HuH-7.5 (cell line): Measurements from ENCODE around the gene PIK3CD.
"Not testable (repeated sequence)": the region's sequence is repeated elsewhere in the genome, so short reads cannot be mapped to it uniquely, and the experiment has no call there.

Experiments
- DNase-seq: peaks from one replicate; pipeline ENCODE4 v3.0.0; 2011; ENCODE audit warnings: low spot score

The PIK3CD gene

DNA sequence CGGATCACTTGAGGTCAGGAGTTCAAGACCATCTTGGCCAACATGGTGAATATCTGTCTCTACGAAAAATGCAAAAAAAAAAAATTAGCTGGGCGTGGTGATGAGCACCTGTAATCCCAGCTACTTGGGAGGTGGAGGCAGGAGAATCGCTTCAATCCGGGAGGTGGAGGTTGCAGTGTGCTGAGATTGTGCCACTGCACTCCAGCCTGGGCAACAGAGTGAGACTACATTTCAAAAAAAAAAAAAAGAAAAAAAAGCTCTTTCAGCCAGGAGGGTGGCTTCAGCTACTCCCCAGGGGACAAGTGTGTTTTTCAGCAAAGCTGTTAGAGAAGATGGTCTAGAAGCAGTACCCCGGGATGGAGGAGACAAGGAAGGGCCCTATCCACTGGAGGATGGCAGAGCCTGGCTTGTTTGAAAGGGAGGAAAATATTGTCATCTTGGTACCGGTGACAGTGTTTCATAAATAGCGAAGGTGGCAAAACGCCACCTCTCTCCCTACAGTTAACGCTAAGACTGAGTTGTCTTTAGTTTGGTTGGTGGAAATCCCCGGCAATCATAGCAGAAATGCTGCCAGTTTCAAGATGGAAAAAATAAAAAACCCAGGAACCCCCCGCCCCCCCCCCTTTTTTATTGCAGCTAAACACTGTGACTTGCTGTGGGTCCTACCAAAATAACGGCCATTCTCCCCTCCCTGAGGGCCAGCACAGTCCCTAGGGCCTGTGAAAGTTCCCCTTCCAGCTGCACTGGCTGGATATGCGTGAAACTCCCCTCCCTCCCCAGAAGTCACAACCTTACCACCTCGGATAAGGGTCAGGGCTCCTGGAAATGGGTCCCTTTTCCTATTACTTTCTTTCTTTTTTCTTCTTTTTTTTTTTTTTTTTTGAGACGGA, 3.5 kb downstream of the PIK3CD start:
- DNase-seq = no peak

DNA sequence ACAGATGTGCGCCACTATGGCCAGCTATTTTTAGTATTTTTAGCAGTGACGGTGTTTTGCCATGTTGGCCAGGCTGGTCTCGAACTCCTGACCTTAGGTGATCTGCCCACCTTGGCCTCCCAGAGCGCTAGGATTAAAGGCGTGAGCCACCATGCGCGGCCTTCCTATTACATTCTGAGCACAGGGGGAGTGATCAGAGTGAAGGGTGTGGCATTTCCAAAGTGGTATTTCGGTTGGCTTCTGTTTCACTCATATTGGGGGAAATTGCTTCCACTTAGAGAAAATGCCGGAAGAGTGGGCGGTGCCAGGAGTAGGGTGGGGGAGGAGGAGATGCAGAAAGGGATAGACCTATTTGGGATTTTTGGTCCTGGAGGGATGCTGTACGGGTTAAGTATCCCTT, 4.3 kb downstream of the PIK3CD start:
- DNase-seq = no peak

DNA sequence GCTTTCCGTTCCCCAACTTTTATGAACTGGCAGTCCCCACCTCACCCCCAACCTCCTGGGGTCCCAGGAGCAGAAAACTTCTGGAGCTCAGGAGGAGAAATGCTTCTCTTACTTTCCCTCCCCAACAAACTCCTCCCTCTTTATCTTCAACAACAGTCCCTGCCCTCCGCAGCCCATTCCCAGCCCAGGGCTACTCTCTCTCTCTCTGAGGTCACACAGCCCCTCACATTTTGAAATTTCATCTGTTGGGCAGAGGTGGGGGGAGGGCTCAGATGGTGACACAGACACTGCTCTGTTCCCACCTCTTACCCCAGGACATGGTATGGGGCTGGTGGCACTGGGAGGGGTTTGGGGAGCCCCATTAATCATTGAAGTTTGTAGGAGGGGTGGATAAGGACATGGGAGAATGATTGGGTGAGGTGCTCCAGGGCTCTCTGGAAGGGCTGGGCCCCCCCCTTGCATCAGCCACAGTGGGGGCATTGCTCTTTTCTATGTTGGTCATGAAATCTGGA, 6.0 kb downstream of the PIK3CD start:
- no peak for DNase-seq

DNA sequence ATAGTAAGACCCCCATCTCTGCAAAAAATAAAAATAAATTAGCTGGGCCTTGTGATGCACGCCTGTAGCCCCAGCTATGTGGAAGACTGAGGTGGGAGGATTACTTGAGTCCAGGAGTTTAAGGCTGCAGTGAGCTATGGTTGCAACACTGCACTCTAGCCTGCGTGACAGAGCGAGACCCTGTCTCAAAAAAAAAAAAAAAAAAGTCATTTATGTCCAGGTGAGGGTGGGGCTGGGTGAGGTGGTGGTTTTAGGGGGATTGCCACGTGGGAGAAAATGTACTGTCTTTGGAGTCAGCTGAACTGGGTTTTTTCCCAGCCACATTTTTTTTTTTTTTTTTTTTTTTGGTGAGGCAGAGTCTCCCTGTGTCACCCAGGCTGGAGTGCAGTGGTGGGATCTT, 6.7 kb downstream of the PIK3CD start:
- DNase-seq = no peak

DNA sequence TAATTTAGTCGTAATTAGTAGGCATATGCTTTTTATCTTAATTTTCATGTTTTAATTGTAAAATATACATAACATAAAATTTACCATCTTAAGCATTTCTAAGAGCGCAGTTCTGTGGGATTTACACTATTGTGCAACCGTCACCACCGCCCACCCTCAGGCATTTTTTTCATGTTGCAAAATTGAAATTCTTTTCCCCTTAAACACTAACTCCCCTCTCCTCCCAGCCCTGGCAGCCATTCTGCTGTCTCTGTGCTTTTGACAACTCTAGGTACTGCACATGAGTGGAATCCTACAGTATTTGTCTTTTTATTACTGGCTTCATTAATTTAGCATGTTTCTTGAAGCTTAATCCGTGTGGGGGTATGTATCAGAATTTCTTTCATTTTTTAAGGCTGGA, 7.8 kb downstream of the PIK3CD start:
- no peak for DNase-seq

DNA sequence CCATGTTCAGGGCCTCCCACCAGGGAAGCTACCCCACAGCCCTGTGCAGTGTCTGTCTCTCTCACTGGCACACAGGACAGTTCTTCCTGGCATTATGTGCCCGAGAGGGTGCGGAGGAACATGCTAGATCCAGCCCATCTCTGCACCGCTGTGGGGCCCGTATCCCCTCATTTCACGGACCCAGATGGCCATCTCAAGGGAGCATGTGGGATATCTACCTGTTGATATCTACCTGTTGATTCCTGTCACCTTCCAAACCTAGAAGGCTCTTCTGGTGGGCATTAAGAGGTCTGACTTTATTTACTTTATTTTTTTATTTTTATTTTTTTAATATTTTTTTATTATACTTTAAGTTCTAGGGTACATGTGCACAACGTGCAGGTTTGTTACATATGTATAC, 11.7 kb downstream of the PIK3CD start:
- DNase-seq = no peak

DNA sequence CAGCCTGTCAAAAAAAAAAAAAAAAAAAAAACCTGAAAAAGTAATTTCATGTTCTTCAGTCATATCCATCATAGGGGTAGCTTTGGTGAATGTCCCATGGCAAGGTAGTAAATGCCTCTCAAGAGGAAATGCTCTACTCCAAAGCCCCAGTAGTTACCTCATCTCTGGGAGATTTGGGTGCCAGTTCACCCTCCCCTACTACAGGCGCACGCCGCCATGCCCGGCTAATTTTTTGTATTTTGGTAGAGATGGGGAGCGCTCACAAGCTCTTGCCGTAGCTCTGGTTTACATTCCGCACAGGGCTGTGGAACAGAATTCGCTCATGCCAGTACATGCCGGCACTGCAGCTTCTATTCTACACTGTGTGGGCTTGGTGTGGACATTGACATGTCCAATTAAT, 13.7 kb downstream of the PIK3CD start:
- no peak for DNase-seq

DNA sequence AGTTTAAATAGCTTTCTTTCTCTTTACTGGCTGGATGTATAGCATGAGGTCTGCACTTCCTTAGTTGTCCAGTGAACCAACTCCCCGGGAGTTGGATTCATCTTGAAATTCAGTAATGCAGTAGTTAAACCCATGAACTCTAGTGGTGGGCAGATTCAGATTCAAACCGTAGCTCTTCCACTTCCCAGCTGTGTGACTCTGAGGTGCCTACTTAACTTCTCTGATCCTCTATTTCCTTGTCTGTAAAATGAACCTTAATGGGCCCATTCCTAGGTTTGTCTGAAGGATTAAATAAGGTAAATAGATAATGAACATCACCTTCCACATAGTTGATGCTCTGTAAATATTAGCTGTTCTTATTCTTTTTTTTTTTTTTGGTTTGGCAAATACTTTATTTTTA, 16.5 kb downstream of the PIK3CD start:
- DNase-seq = no peak

DNA sequence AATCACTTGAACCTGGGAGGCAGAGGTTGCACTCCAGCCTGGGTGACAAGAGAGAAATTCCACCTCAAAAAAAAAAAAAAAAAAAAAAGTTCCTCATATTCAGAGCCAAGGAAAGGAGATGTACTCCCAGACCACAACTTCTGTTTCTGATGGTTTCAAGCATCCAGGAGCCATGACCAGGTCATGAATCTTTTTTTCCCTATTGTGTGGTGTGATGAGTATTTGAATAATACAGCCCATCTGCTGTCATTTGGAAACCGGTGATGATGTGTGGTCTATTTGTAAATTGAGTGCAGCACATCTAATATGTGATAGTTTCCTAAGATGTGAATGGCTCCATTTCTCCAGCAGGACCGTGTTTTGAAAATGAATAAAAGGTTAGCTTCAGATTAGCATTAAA, 18.6 kb downstream of the PIK3CD start:
- DNase-seq = no peak

DNA sequence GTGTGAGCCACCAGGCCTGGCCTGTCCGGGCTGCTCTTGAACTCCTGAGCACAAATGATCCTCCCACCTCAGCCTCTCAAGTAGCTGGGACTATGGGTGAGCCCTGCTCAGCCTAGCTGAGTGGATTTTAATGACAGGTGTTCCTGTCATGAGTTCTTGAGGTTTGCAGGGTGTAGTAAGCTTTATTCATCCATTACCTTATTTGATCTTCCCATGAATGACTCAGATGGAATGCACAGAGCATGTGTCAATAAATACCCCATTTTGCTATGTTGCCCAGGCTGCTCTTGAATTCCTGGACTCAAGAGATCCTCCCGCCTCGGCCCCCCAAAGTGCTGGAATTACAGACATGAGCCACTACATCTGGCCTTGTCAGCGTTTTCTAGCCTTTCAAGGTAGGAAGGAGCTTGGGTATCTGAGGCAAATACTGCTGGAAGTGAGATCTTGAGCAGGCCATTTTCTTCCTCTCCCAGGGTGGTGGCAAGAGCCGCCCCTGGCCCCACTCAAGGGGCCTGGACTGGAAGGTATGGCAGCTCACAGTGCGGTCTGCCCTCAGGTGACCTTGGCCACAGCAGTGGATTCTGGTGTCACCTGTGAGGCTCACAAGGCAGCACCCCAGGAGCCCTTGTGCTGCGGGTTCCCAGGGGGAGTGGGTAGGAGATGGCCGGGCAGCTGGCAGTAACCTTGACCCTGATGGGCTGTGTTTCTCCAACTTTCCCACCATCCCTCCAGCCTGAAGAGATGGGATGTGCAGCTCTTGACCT, 20.0 kb downstream of the PIK3CD start:
- no peak for DNase-seq

DNA sequence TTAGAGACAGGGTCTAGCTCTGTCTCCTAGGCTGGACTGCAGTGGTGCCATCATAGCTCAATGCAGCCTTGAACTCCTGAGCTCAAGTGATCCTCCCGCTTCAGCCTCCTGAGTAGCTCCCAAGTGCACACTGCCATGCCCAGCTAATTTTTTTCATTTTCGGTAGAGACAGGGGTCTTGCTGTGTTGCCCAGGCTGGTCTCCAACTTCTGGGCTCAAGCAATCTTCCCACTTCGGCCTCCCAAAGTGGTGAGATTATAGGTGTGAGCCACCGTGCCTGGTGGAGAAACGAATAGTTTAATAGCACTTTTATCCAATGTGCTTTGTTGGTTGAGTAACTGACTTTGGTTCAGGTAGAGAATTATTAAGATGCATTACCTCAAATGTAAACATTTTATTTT, 20.9 kb downstream of the PIK3CD start:
- DNase-seq = no peak

DNA sequence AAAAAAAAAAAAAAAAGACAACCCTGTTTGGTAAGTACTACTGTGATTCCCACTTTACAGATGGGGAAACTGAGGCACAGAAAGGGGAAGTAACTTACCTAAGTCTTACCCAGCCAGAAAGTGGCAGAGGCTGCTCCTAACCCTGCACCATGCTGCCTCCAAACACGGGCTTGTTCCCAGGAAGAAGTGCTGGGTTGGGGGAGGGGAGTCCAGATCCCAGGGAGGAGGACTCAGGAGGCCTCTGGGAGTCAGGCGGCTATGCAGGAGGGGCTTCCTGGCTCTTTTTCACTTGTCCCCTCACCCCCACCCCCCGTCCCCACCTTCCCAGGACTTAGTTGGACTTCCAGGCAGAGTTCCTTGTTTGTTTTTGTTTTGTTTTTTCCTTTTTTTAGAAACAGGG, 23.9 kb downstream of the PIK3CD start:
- DNase-seq = no peak

DNA sequence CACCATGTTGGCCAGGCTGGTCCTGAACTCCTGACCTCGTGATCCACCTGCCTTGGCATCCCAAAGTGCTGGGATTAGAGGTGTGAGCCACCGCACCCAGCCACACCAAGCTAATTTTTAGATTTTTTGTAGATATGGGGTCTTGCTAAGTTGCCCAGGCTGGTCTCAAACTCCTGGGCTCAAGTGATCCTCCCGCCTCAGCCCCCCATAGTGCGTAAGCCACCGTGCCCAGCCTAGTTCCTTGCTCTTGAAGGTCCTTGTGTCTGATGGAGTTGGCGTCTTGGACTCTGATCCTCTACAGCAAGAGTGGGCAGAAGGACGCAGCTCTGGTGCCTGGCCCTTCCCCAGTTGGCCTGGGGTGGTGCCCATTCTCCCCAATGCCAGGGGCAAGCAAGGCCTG, 24.6 kb downstream of the PIK3CD start:
- DNase-seq = not testable (repeated sequence)

DNA sequence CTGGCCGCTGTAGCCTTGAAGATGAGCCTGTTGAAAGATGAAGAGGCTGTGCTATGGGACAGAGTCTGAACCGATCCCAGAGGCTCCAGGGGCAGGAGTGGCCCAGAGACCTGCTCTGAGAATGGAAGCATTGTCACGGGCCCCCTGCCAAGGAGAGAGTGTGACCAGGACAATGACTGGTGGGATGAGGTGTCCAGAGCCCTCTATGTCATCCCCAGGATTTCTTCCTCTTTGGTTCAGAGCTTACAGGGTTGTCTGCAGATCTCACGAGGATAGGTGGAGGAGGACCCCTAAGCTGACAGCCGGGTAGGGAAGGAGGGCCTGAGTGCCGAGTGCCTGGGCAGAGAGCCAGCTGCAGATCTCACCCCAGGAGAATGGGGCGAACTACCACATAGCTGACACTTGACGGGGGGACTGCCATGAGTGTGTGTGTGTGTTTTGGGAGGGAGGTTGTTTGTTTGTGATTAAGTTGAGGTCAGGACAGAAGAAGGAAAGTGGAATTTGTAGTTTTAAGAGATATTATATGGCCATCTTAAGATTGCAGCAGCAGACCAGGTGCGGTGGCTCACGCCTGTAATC, 25.4 kb downstream of the PIK3CD start:
- DNase-seq = no peak

DNA sequence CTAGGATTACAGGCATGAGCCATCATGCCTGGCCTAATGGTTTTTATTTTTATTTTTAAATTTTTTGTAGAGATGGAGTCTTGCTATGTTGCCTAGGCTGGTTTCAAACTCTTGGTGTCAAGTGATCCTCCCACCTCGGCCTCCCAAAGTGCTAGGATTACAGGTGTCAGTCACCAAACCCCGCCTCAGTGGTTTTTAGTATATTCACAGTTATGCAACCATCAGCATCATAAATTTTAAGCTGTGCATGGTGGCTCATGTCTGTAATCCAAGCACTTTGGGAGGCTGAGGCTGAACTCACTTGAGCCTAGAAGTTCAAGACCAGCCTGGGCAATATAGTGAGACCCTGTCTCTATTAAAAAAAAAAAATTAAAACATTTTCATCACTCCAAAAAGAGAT, 28.6 kb downstream of the PIK3CD start:
- no peak for DNase-seq

DNA sequence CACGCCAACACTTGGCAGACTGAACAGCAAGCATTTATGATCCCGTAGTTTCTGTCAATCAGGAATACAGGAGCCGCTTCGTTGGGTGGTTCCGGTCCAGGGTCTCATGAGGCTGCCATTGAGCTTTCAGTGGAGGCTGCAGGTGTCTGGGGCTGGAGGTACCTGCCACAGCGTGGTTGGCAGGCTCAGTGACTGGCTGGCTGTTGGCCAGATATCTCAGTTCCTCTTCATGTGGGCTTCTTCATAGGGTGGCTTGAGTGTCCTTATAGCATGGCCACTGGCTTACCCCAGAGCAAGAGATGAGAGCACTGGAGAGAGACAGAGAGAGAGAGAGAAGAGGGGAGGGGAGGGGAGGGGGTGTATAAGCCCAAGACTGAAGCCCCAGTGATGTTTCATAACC, 29.3 kb downstream of the PIK3CD start:
- no peak for DNase-seq

DNA sequence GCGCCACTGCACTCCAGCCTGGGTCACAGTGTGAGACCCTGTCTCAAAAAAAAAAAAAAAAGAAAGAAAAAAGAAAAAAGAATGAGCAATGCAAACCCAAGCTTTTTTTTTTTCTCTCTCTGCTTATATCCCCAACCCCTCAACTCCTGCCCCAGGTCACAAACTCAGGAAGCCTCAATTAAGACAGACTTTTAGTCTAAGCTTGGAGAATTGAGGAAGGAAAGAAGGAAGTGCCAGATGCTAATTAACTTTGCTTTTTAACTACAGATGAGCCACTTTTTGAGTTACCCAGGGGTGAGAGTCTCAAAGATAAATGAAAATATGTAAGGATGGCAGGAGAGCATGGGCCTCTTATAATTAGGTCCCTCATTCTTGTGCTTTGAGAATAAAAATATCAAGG, 33.3 kb downstream of the PIK3CD start:
- no peak for DNase-seq

DNA sequence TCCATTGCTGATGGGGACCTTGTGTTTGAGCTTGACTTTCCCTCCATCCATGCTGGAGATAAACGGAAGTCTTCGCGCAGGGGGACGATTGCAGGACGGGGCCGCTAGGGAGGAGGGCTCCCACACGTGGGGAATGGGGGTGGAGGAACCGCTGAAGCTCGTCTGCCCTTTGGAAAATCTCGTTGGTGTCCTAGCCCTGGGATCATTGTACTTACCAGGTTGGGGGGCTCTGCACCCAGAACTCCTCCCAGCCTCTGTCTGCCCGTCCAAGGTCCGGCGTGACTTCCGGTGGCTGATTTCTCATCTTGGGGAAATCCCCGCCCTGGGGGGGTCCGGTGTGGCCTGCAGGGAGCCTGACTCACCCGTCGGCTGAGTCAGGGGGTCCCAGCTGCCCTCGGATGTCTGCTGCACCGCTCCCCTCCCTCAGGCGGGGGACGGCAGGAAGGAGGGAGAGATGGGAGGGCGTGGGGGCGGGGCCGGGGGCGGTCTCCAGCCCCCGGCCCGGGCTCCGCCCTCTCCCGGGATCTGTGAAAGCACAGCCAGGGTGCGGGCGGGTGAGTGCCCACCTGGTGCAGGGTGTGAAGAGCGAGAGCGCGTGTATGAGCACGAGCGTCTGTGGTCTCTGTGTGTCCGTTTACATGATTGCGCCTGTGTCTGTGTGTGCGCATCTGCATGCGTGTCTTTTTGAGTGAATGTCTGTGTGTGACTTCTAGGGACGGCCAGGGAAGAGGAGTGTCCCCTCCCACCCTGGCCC, 35.8 kb downstream of the PIK3CD start:
- DNase-seq = peak; percentile 77

DNA sequence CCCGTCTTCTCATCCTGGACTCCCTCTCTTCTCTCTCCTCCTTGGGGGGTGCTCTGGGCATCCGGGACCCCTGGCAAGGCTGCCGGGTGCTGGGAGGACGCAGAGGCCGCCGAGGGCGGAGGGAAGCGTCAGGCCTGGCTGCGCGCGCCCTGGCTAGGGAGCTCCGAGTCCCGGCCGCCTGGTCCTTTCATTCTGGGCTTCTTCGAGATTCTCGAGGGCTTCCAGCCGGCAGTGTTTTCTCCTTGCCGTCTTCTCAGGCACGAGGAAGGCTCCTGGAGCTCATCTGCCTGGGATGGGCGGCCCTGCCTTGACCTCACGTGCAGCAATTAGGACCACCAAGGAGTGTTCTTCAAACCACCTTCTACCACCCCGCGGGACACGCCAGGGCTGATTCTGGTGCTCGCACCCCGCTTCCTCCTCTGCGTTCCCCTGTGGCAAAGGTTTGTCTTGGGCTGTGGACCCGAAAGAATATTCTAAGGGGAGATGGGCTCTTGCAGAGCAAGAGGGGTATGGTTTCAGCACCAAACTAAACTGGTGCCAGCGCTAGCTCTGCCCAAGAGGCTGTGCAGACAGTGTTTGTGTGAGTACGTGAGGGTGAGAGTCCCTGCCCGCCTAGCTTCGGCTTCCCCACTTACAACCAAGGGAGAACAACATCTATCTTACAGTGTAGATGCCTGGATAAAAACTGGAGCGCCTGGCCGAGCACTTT, 36.5 kb downstream of the PIK3CD start:
- peak; percentile 28 for DNase-seq

DNA sequence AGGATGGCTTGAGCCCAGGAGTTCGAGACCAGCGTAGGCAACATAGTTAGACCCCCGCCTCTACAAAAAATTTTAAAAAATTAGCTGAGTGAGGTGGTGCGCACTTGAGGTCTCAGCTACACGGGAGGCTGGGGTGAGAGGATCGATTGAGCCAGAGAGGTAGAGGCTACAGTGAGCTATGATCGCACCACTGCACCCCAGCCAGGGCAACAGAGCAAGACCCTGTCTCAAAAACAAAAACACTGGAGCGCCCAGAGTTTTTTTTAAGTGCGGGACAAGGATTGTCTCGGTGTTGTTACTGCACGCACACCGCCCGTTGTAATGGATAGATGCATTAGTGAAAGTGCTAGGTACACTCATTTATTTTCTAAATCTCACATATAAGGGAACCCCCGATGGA, 37.1 kb downstream of the PIK3CD start:
- DNase-seq = no peak

DNA sequence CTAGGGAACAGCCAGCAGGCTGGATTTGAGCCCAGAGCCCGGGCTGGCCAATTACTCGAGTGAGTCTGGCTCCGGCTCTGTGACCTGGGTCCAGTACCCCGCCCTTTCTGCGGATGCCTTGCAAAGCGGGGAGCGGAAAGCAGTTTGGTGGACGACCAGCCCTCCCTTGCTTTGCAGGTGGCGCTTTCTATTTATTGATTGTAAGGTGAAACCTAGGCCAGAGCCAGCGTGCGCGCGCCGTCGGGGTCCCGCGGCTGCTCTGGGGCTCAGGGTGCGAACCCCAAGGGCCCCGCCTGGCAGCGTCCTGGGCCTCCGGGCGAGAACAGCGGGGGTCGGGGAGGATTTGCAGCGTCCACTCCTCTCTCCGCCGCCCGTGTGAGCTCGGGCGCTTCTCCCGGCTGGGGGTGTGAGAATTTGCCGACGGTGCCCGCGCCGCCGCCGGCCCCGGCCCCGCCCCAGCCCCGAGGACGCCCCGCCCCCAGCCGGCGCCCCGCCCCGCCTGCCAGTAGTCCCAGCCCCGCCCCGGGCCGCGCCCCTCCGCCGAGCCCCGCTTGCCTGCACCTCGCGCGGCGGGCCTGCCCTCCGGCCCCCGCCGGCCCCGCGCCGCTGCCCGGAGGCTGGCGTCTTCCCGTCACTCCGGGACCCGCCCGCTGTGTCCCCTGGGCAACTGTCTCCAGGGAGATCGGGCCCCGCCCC, 37.6 kb downstream of the PIK3CD start:
- peak; percentile 49 for DNase-seq
